Measurements from ENCODE around the gene LRFN3.

The LRFN3 gene

GRCh38 chr19:35939307-35940077 is 3.3 kb downstream of the LRFN3 start:
- WGBS, 2 experiments = 93 to 95% methylated on average over 55 of the region's 55 CpGs
- no peaks in the 10 kb centered on the region for H3K9me3 ChIP-seq (ENCODE audit: control insufficient read depth, low read length)
- H3K4me1 ChIP-seq (ENCODE audit: control insufficient read depth, insufficient read depth, low read length) = peaks cover 4% of the 10 kb centered on the region
- H3K36me3 ChIP-seq (ENCODE audit: control insufficient read depth, insufficient read depth, low read length) = peaks cover 9% of the 10 kb centered on the region
- no peaks in the 10 kb centered on the region for H3K27me3 ChIP-seq (ENCODE audit: control insufficient read depth, insufficient read depth, low read length, poor library complexity, severe bottlenecking)
- no peak overlapping the region for H3K27ac ChIP-seq (ENCODE audit: insufficient read depth, low read depth, low read length, poor library complexity, severe bottlenecking)
- H3K4me3 ChIP-seq (ENCODE audit: insufficient read depth, low read depth, low read length) = no peak overlapping the region

GRCh38 chr19:35940078-35940775 is 4.1 kb downstream of the LRFN3 start:
- WGBS, 2 experiments = 95 to 96% methylated on average over 51 of the region's 51 CpGs
- Histone ChIP-seq H3K9me3 (ENCODE audit: control insufficient read depth, low read length) (no peaks in the 10 kb centered on the region), H3K36me3 (ENCODE audit: control insufficient read depth, insufficient read depth, low read length) (peaks cover 9% of the 10 kb centered on the region), H3K4me3 (ENCODE audit: insufficient read depth, low read depth, low read length) (no peak overlapping the region), H3K27ac (ENCODE audit: insufficient read depth, low read depth, low read length, poor library complexity, severe bottlenecking) (no peak overlapping the region), H3K4me1 (ENCODE audit: control insufficient read depth, insufficient read depth, low read length) (peaks cover 4% of the 10 kb centered on the region), H3K27me3 (ENCODE audit: control insufficient read depth, insufficient read depth, low read length, poor library complexity, severe bottlenecking) (no peaks in the 10 kb centered on the region)

- no peaks in the 10 kb centered on the region for H3K27me3 ChIP-seq (ENCODE audit: control insufficient read depth, insufficient read depth, low read length, poor library complexity, severe bottlenecking)
These were observed 4.7 kb downstream of the LRFN3 start for GRCh38 chr19:35940839-35941238.

GRCh38 chr19:35942235-35942634 is 6.1 kb downstream of the LRFN3 start:
- Histone ChIP-seq H3K4me3 (ENCODE audit: insufficient read depth, low read depth, low read length) (no peak overlapping the region), H3K27ac (ENCODE audit: insufficient read depth, low read depth, low read length, poor library complexity, severe bottlenecking) (no peak overlapping the region), H3K36me3 (ENCODE audit: control insufficient read depth, insufficient read depth, low read length) (peaks cover 9% of the 10 kb centered on the region), H3K4me1 (ENCODE audit: control insufficient read depth, insufficient read depth, low read length) (peaks cover 4% of the 10 kb centered on the region), H3K27me3 (ENCODE audit: control insufficient read depth, insufficient read depth, low read length, poor library complexity, severe bottlenecking) (no peaks in the 10 kb centered on the region), H3K9me3 (ENCODE audit: control insufficient read depth, low read length) (no peaks in the 10 kb centered on the region)
- 94 to 95% methylated on average over 3 of the region's 3 CpGs for WGBS, 2 experiments

More at GRCh38 chr19:35940839-35941238, 4.7 kb downstream of the LRFN3 start:
- H3K36me3 ChIP-seq (ENCODE audit: control insufficient read depth, insufficient read depth, low read length) = peaks cover 9% of the 10 kb centered on the region
- no peak overlapping the region for H3K4me3 ChIP-seq (ENCODE audit: insufficient read depth, low read depth, low read length)
- H3K4me1 ChIP-seq (ENCODE audit: control insufficient read depth, insufficient read depth, low read length) = peaks cover 4% of the 10 kb centered on the region
- WGBS, 2 experiments = 93 to 96% methylated on average over 4 of the region's 4 CpGs
- H3K9me3 ChIP-seq (ENCODE audit: control insufficient read depth, low read length) = no peaks in the 10 kb centered on the region
- no peak overlapping the region for H3K27ac ChIP-seq (ENCODE audit: insufficient read depth, low read depth, low read length, poor library complexity, severe bottlenecking)

GRCh38 chr19:35943321-35944301 is 7.4 kb downstream of the LRFN3 start:
- Histone ChIP-seq H3K9me3 (ENCODE audit: control insufficient read depth, low read length) (no peaks in the 10 kb centered on the region), H3K27ac (ENCODE audit: insufficient read depth, low read depth, low read length, poor library complexity, severe bottlenecking) (no peak overlapping the region), H3K27me3 (ENCODE audit: control insufficient read depth, insufficient read depth, low read length, poor library complexity, severe bottlenecking) (no peaks in the 10 kb centered on the region), H3K4me1 (ENCODE audit: control insufficient read depth, insufficient read depth, low read length) (no peaks in the 10 kb centered on the region), H3K36me3 (ENCODE audit: control insufficient read depth, insufficient read depth, low read length) (peaks cover 9% of the 10 kb centered on the region), H3K4me3 (ENCODE audit: insufficient read depth, low read depth, low read length) (no peak overlapping the region)
- 91 to 94% methylated on average over 9 of the region's 9 CpGs for WGBS, 2 experiments

GRCh38 chr19:35944556-35944955 is 8.4 kb downstream of the LRFN3 start:
- no peak overlapping the region for H3K27ac ChIP-seq (ENCODE audit: insufficient read depth, low read depth, low read length, poor library complexity, severe bottlenecking)
- H3K36me3 ChIP-seq (ENCODE audit: control insufficient read depth, insufficient read depth, low read length) = peaks cover 9% of the 10 kb centered on the region
- H3K4me3 ChIP-seq (ENCODE audit: insufficient read depth, low read depth, low read length) = no peak overlapping the region
- H3K9me3 ChIP-seq (ENCODE audit: control insufficient read depth, low read length) = no peaks in the 10 kb centered on the region
- 95 to 96% methylated on average over 52 of the region's 52 CpGs for WGBS, 2 experiments
- H3K27me3 ChIP-seq (ENCODE audit: control insufficient read depth, insufficient read depth, low read length, poor library complexity, severe bottlenecking) = no peaks in the 10 kb centered on the region
- no peaks in the 10 kb centered on the region for H3K4me1 ChIP-seq (ENCODE audit: control insufficient read depth, insufficient read depth, low read length)

GRCh38 chr19:35945121-35945790 is 9.1 kb downstream of the LRFN3 start:
- Histone ChIP-seq H3K9me3 (ENCODE audit: control insufficient read depth, low read length) (no peaks in the 10 kb centered on the region), H3K36me3 (ENCODE audit: control insufficient read depth, insufficient read depth, low read length) (peaks cover 6% of the 10 kb centered on the region), H3K4me3 (ENCODE audit: insufficient read depth, low read depth, low read length) (no peak overlapping the region), H3K27ac (ENCODE audit: insufficient read depth, low read depth, low read length, poor library complexity, severe bottlenecking) (no peak overlapping the region), H3K27me3 (ENCODE audit: control insufficient read depth, insufficient read depth, low read length, poor library complexity, severe bottlenecking) (no peaks in the 10 kb centered on the region), H3K4me1 (ENCODE audit: control insufficient read depth, insufficient read depth, low read length) (no peaks in the 10 kb centered on the region)
- whole genome bisulfite sequencing, 2 experiments = 94 to 95% methylated on average over 11 of the region's 11 CpGs

GRCh38 chr19:35946203-35946602 is 10.0 kb downstream of the LRFN3 start:
- WGBS, 2 experiments = 94 to 95% methylated on average over 4 of the region's 4 CpGs
- no peaks in the 10 kb centered on the region for H3K36me3 ChIP-seq (ENCODE audit: control insufficient read depth, insufficient read depth, low read length)
- H3K4me1 ChIP-seq (ENCODE audit: control insufficient read depth, insufficient read depth, low read length) = no peaks in the 10 kb centered on the region
- H3K27me3 ChIP-seq (ENCODE audit: control insufficient read depth, insufficient read depth, low read length, poor library complexity, severe bottlenecking) = no peaks in the 10 kb centered on the region
- no peak overlapping the region for H3K27ac ChIP-seq (ENCODE audit: insufficient read depth, low read depth, low read length, poor library complexity, severe bottlenecking)
- H3K9me3 ChIP-seq (ENCODE audit: control insufficient read depth, low read length) = no peaks in the 10 kb centered on the region
- no peak overlapping the region for H3K4me3 ChIP-seq (ENCODE audit: insufficient read depth, low read depth, low read length)

GRCh38 chr19:35949131-35949530 is 13.0 kb downstream of the LRFN3 start:
- 57 to 61% methylated on average over 2 of the region's 2 CpGs for WGBS, 2 experiments
- no peak overlapping the region for H3K27ac ChIP-seq (ENCODE audit: insufficient read depth, low read depth, low read length, poor library complexity, severe bottlenecking)
- no peaks in the 10 kb centered on the region for H3K9me3 ChIP-seq (ENCODE audit: control insufficient read depth, low read length)
- H3K27me3 ChIP-seq (ENCODE audit: control insufficient read depth, insufficient read depth, low read length, poor library complexity, severe bottlenecking) = no peaks in the 10 kb centered on the region
- H3K4me1 ChIP-seq (ENCODE audit: control insufficient read depth, insufficient read depth, low read length) = no peaks in the 10 kb centered on the region
- H3K36me3 ChIP-seq (ENCODE audit: control insufficient read depth, insufficient read depth, low read length) = no peaks in the 10 kb centered on the region
- H3K4me3 ChIP-seq (ENCODE audit: insufficient read depth, low read depth, low read length) = no peak overlapping the region
